ENCODE measurements around the gene IFNB1.

IFNB1 gene

DNA sequence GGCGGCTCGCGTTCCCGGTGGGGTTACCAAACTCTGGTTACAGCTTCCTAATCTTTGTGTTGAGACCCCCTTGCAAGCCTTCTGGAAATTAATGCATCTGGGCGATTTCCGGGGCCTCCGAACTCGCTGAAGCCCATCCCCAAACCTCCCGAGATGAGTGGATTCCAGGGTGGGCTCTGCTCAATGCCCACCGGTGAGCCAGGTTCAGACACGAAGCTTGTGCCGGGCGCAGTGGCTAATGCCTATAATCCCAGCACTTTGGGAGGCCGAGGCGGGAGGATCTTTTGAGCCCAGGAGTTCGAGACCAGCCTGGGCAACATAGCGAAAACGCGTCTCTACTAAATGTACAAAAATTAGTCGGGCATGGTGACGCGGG is 45.9 kb downstream of the IFNB1 start:
- POLR2A ChIA-PET = no interaction called here
- no peaks in the 10 kb centered on the region for H3K9me3 ChIP-seq (ENCODE audit: control insufficient read depth, insufficient read depth, low read depth, low read length)
- no peak overlapping the region for H3K4me3 ChIP-seq (ENCODE audit: low read depth, low read length)
- no peak for TF ChIP-seq ZBTB17 (tag by site-specific recombination; IDR thresholded peaks at IDR 0.05)
- TF ChIP-seq, protein P1, sequence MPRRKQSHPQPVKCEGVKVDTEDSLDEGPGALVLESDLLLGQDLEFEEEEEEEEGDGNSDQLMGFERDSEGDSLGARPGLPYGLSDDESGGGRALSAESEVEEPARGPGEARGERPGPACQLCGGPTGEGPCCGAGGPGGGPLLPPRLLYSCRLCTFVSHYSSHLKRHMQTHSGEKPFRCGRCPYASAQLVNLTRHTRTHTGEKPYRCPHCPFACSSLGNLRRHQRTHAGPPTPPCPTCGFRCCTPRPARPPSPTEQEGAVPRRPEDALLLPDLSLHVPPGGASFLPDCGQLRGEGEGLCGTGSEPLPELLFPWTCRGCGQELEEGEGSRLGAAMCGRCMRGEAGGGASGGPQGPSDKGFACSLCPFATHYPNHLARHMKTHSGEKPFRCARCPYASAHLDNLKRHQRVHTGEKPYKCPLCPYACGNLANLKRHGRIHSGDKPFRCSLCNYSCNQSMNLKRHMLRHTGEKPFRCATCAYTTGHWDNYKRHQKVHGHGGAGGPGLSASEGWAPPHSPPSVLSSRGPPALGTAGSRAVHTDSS (tag by site-specific recombination; IDR thresholded peaks at IDR 0.05) = no peak
- no peak for TF ChIP-seq ZNF239 (tag by site-specific recombination; IDR thresholded peaks at IDR 0.05)
- TF ChIP-seq, protein P2, sequence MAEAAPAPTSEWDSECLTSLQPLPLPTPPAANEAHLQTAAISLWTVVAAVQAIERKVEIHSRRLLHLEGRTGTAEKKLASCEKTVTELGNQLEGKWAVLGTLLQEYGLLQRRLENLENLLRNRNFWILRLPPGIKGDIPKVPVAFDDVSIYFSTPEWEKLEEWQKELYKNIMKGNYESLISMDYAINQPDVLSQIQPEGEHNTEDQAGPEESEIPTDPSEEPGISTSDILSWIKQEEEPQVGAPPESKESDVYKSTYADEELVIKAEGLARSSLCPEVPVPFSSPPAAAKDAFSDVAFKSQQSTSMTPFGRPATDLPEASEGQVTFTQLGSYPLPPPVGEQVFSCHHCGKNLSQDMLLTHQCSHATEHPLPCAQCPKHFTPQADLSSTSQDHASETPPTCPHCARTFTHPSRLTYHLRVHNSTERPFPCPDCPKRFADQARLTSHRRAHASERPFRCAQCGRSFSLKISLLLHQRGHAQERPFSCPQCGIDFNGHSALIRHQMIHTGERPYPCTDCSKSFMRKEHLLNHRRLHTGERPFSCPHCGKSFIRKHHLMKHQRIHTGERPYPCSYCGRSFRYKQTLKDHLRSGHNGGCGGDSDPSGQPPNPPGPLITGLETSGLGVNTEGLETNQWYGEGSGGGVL (tag by site-specific recombination; IDR thresholded peaks at IDR 0.05) = no peak
- TF ChIP-seq, protein P3, sequence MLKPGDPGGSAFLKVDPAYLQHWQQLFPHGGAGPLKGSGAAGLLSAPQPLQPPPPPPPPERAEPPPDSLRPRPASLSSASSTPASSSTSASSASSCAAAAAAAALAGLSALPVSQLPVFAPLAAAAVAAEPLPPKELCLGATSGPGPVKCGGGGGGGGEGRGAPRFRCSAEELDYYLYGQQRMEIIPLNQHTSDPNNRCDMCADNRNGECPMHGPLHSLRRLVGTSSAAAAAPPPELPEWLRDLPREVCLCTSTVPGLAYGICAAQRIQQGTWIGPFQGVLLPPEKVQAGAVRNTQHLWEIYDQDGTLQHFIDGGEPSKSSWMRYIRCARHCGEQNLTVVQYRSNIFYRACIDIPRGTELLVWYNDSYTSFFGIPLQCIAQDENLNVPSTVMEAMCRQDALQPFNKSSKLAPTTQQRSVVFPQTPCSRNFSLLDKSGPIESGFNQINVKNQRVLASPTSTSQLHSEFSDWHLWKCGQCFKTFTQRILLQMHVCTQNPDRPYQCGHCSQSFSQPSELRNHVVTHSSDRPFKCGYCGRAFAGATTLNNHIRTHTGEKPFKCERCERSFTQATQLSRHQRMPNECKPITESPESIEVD (tag by site-specific recombination; IDR thresholded peaks at IDR 0.05) = no peak
- TF ChIP-seq ZNF555 (tag by site-specific recombination; conservative IDR thresholded peaks at IDR 0.05) = no peak
- TF ChIP-seq, protein P4, sequence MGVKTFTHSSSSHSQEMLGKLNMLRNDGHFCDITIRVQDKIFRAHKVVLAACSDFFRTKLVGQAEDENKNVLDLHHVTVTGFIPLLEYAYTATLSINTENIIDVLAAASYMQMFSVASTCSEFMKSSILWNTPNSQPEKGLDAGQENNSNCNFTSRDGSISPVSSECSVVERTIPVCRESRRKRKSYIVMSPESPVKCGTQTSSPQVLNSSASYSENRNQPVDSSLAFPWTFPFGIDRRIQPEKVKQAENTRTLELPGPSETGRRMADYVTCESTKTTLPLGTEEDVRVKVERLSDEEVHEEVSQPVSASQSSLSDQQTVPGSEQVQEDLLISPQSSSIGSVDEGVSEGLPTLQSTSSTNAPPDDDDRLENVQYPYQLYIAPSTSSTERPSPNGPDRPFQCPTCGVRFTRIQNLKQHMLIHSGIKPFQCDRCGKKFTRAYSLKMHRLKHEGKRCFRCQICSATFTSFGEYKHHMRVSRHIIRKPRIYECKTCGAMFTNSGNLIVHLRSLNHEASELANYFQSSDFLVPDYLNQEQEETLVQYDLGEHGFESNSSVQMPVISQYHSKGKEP (tag by site-specific recombination; IDR thresholded peaks at IDR 0.05) = no peak
- no peak for TF ChIP-seq KLF16 (tag by site-specific recombination; IDR thresholded peaks at IDR 0.05)
- no peak for TF ChIP-seq GLIS1 (tag by site-specific recombination; IDR thresholded peaks at IDR 0.05)
- TF ChIP-seq ZNF621 (tag by site-specific recombination; IDR thresholded peaks at IDR 0.05) = no peak
- TF ChIP-seq ZNF670 (tag by site-specific recombination; IDR thresholded peaks at IDR 0.05; ENCODE audit: low read depth) = no peak
- no peak for TF ChIP-seq SP3 (tag by site-specific recombination; IDR thresholded peaks at IDR 0.05)
- TF ChIP-seq KLF8 (tag by site-specific recombination; IDR thresholded peaks at IDR 0.05) = no peak
- TF ChIP-seq ZNF157 (tag by site-specific recombination; IDR thresholded peaks at IDR 0.05) = no peak
- TF ChIP-seq, protein P5, sequence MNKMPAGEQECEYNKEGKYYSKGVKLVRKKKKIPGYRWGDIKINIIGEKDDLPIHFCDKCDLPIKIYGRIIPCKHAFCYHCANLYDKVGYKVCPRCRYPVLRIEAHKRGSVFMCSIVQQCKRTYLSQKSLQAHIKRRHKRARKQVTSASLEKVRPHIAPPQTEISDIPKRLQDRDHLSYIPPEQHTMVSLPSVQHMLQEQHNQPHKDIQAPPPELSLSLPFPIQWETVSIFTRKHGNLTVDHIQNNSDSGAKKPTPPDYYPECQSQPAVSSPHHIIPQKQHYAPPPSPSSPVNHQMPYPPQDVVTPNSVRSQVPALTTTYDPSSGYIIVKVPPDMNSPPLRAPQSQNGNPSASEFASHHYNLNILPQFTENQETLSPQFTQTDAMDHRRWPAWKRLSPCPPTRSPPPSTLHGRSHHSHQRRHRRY (tag by site-specific recombination; IDR thresholded peaks at IDR 0.05) = no peak
- no peak for TF ChIP-seq ZNF175 (tag by site-specific recombination; IDR thresholded peaks at IDR 0.05)
- TF ChIP-seq ZNF404 (tag by site-specific recombination; IDR thresholded peaks at IDR 0.05) = no peak
- no peak for TF ChIP-seq TRIM28 (IDR thresholded peaks at IDR 0.05; ENCODE audit: borderline replicate concordance, low read length)
- TF ChIP-seq ZNF571 (tag by site-specific recombination; IDR thresholded peaks at IDR 0.05) = no peak
- H3K36me3 ChIP-seq (ENCODE audit: control insufficient read depth in 2 of 2, insufficient read depth in 1 of 2, low read length in 2 of 2) = no peaks in the 10 kb centered on the region
- H3K4me1 ChIP-seq (ENCODE audit: control insufficient read depth, insufficient read depth, low read length) = no peaks in the 10 kb centered on the region
- no peak overlapping the region for H3K27ac ChIP-seq (ENCODE audit: extremely low read depth, low read depth, low read length)
- CTCF ChIA-PET = no interaction called here
